ENCODE measurements around the gene CREB5. TPM values are rescaled to one million over a fixed set of nuclear protein-coding genes. Genes with fewer than 3 reads are reported as not detected.
A peak's percentile ranks its signal among the peaks of the same experiment; 100 is the strongest.

The CREB5 gene
- total RNA-seq, 1 experiment from 2014 or later: 3.8 TPM

DNA sequence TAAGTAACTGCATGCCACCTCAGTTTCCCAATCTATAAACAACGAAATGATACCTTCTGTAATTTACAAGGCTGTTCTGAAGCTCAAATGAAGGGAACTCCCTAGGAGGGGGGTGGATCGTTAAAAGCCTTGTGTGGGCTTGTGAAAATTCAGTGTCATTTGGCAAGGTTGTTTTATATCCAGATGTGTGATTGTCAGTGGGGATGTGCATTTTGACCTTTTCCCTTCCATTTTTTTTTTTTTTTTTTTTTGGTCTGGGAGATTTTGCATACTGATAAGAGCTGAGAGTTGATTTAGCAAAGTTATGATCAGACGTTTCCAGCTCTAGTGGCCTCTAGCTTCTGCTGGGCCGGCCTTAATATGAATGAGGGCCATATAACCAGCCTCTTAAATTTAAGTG lies 22.8 kb downstream of the CREB5 start:
- DNase-seq (ENCODE audit: low read depth): no peak

DNA sequence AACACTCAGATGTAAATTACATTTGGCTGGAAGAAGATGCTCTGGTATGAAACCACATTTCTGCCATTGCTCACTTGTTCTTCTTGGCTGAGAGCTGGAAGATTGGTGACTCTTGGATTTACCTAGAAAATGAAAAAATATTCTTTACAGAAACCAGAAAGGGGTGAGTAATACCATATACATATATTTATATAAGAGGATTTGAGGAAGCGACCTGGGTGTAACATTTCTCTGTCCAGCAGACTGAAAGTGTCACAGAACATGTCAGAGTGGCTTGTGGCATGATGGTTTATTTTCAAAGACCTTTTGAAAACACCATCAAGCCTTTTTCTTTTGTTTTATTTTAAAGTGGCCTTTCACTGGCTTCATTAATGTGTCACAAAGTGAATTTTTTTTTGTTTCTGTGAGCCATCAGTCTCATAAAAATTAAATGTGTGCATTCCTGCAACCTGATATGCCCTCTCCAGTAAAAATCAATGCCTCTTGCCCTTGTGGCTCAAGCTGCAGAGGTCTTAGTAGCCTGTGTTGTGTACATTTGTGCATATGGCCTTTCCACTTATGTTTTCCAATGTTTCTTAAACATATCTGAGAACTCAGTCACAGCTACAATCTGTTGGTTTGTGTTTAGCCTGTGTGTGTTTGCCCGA lies 23.5 kb downstream of the CREB5 start:
- no peak for DNase-seq (ENCODE audit: low read depth)

DNA sequence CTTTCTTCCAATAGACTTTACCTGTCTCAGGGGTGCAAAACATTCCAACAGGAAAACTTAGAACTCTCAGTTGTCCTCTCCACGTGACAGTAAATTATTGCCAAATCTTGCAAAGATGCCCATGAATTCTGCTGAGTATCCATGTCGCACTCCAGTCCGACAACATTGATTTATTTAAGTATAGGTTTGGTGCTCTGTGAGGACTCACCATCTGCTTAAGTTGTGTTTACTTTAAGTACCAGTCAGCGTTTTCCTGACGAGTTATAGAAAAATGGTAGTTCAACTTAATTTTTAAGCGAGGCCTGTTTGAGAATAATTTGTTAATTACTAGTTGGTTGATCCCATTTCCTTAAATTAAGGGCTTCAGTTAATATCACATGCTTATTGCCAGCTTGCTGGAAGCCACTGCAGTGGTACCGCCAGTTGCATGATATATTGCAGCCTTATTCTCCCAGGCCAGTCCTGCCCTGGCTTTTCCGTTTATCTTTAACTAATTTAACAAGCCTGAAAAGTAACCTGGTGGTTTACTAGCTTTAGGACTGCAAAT lies 27.8 kb downstream of the CREB5 start:
- no peak for DNase-seq (ENCODE audit: low read depth)

DNA sequence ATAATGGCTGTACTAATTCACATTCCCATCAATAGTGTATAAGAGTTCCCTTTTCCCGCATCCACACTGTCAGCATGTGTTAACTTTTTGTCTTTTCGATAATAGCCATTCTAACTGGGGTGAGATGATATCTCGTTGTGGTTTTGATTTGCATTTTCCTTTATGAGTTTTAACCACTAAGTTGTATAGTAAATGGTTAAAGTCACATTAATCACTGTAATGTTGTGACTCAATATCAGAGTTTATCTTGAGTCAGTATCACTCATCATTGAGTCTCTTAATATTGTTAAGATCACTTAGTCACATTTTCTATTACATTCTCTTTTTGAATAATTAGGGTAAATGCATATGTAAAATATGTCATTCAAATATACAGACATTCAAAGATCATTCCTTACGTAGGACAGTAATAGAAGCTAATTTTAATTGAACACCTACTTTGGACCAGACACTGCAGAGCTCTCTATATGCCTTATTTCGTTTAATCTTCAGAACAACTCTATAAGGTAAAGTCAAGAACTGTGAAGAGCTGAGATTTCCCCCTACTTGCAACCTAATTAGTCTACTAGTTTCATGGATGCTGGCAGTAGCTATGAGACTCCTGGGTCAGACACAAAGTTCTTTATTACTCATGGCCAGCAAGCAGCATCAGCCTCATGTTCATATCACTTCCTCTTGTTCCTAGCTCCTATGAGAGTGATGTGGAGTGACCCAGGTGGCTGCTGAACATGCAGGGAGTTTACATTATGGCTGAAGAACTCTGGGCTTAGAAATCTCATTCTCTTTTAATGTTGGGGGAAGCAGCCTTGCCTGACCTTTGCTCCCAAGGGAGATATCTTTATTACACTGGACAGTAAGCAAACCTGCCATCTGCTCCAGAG lies 30.5 kb downstream of the CREB5 start:
- no peak for DNase-seq (ENCODE audit: low read depth)

DNA sequence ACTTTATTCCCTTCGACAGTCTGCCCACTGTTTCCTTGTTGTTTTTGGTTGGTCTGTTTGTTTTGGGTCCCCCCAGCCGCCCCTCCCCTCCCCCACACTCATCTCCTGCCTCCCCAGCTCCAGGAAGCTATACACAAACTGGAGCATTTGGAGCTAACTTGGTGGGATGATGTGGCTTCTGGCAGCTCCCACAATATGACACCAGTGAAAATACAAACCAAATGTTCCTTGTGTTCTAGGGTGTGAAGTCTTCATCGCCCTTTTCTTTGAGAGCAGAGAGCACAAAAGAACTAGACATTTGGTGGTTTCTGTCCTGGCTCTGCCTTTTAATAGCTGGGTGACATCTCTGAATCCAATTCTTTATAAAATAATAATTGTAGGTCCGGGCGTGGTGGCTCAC lies 33.8 kb downstream of the CREB5 start:
- DNase-seq (ENCODE audit: low read depth): no peak

DNA sequence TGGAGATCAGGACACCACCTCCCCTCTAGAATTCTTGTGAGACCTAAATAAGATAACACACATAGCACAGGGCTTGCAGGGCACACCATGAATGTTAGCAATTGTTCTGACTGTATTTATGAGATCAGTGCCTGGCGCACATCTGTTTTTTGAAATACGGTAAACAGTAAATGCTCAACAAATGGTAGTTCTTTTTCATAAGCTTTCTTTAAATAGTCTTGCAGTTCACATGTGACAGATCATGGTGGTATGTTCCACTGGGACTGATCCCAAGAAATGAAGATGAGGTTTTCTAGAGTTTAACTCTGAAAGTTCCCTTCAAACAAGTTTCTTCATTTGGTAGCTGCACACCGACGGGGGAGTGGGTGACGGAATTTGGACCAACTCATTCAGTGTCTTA lies 34.8 kb downstream of the CREB5 start:
- DNase-seq (ENCODE audit: low read depth): no peak

DNA sequence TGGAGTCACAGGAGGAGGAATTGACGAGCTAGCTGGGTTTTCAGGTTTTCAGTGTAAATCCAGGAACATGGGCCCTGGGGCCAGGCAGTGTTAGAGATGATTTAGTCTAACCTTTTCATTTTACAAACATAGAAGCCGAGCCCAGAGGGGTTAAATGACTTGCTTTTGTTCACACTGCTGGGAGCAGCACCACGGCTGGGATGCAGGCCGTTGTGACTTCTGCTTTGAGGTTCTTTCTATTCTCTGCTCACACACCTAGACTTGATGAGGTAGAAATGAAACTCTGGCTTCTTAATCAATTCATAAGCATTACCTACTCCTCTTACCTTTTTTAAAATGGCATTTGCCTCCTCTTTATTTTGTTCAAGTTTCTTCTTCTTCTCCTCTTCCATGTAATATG lies 36.4 kb downstream of the CREB5 start:
- DNase-seq (ENCODE audit: low read depth): no peak

DNA sequence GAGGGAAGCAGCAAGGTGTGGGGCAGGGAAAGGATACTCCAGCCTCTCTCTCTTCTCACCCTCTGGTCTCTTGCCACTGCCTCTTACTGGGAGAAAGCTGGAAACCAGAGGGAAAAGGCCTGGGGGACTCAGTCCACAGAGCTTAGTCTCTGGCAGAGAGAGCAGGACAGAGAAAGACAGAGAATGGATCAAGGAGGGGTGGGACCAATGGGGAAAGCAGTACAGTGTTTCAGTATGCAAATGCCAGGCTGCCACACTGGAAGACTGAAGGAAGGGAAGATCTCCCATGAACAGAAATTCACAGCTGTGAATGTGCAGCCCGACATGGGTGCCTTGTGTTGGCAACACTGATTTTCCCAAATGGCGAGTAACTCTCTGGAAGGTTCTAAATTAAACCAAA lies 40.4 kb downstream of the CREB5 start:
- no peak for DNase-seq (ENCODE audit: low read depth)

DNA sequence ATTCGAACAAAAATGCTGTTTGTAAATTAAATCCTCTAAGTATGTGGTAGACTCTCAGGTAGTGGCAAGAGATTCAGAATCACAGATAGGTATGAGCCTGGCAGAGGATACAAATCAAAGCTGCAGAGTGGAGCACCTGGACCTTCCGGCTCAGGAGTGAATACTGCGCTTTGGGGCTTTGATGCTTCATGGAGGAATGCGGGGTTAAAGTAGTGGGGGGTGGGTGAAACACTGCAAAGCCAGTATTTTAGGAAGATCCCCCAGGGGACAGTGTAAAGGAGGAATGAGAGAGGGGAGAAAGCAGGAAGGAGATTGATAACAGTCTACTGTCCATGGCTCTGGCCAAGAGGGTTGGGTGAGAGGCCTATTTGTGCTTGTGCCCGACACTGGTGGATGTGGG lies 43.2 kb downstream of the CREB5 start:
- DNase-seq (ENCODE audit: low read depth): no peak

DNA sequence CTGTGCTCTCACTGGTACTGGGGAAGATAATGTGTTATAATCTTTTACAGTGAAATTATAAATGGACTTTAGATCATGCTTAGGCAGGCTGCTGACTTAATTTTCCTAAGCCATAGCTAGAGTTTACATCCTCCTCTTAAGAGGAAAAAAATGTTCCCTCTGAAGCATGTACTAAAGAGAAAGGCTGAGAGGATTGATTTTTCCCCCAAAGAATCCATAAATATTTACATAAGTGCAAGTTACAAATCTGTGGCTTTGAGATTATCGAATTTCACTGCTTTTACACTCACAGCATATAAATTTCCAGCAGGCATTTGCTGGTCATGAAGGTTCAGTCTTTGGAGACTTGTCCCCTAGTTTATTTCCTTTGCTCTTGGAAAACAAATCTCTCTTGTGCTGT lies 43.7 kb downstream of the CREB5 start:
- DNase-seq (ENCODE audit: low read depth): no peak

DNA sequence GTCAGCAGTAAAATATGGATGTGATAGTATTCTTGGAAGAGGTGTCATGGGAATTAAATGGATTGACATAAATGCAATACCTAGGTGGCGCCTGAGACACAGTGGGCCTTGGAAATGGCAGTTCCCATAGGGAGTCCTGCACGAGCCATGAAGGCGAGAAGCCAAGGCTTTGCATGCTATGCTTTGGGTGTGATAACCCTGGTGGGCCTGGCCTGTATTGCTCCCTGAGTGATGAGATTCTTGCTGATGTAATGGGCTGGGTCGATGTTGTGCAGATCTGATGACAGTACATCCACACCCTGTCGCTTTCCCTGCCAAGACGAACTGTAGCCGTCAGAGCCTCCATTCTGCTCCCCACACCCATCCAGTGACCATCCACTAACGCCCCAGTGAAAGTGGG lies 46.4 kb downstream of the CREB5 start:
- no peak for DNase-seq (ENCODE audit: low read depth)

DNA sequence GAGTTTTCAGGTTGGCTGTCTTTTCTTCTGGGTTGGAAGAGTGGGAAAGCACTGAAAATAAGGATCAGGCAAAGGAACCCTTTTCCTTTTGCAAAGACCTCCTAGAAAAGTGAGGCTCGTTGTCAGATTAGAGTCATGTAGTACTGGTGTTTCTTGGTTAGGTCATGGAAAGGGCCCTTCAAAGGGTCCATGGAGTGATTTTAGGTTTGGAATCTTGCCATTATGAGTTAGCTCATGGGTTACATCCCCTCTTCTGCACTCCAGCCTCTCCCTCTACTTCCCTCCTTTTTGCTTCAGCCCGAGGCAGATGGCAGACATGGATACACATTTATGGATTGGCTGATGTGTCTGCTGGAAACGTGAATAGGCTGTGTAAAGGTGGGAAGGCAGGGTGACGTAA lies 47.0 kb downstream of the CREB5 start:
- DNase-seq (ENCODE audit: low read depth): no peak

DNA sequence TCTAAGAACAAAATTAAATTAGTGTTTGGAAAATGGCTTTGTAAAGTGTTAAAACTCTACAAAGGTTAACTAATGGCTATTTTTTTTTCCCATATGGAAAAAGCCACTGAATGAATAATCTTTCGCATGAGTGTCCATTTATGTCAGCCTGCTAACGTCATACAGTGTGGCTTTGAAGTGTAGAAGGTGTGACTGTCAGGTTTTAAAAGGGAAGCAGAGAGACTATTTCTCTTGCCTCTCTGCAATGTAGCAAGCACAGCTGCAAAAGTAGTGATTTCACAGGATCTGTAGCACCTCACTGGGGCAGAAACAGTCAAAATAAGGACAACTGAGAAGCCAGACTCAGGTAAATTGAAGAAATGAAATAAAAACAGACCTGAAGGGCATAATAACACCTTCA lies 53.4 kb downstream of the CREB5 start:
- DNase-seq (ENCODE audit: low read depth): no peak

DNA sequence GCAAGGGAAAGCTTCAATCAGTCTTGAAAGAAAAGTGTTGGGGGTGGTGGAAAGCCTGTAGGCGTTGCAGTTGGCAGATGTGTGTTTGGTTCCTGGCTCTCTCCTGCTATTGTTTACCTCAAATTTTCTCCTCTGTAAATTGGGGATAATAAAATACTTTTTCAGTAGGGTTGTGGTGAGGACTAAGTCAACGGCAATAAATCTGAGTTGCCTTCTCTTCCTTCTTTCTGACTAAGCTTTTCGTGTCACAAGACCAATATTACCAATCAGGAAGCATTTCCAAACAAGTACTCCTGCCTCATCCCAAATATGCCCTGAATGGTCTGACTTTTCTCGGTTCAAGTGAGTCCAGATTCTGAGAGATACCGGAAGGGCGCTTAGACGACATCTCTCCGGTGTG lies 54.0 kb downstream of the CREB5 start:
- DNase-seq (ENCODE audit: low read depth): no peak

DNA sequence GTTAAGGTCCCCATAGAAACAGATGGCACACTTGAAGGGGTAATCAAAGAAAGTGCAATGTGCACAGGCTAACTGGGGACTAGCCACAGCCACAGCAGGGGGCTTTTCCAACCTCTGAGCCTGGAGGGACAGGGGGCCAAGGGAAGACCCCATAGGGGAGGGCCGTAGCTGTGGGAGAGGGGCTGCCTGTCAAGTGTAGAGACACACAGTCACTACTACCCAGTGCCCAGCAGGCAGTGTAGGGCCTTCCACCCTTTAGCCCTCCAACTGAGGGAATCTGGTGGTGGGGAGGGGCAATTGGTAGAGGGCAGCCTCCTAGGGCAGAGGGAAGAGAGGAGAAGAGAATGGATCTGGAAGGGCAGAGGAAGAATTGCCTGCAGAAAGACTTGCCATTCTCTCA lies 54.6 kb downstream of the CREB5 start:
- DNase-seq (ENCODE audit: low read depth): no peak

DNA sequence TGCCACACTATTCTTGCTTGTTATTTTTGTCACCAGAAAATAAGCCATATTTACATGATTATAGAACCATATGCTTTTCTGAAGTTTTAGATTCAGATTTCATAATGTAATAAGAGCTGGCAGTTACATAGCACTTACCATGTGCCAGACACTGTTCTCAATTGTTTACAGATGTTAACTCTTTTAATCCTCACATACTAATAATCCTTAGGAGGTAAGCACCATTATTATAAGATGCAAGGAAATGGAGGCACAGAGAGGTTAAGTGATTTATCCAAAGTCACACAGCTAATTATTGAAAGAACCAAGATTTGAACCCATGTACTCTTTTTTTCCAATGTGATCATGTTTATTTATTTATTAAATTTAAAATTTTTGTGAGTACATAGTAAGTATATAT lies 57.2 kb downstream of the CREB5 start:
- no peak for DNase-seq (ENCODE audit: low read depth)

DNA sequence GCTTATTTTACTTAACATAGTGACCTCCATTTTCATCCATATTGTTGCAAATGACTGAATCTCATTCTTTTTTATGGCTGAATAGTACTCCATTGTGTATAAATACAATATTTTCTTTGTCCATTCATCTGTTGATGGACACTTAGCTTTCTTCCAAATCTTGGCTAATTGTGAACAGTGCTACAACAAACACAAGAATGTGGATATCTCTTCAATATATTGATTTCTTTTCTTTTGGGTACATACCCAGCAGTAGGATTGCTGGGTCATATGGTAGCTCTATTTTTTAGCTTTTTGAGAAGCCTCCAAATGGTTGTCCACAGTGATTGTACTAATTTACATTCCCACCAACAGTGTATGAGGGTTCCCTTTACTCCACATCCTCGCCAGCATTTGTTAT lies 58.0 kb downstream of the CREB5 start:
- DNase-seq (ENCODE audit: low read depth): no peak

DNA sequence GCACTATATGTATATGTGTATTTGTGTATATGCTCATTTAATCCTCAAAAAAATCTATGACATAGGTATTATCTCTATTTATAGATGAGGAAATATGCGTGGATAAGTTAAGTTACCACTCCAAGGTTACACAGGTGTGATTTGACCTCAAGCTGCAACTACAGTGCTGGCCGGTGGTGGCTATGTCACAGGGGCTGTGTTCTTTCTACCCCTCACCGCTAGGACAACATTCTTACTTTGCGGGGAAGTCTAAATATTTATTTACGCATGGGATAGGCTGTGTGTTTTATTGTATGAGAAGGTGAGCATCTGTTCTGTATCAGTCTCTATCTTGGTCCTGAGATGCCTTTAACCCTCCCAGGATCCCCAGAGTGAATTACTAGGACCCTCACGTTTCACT lies 60.0 kb downstream of the CREB5 start:
- DNase-seq (ENCODE audit: low read depth): no peak

DNA sequence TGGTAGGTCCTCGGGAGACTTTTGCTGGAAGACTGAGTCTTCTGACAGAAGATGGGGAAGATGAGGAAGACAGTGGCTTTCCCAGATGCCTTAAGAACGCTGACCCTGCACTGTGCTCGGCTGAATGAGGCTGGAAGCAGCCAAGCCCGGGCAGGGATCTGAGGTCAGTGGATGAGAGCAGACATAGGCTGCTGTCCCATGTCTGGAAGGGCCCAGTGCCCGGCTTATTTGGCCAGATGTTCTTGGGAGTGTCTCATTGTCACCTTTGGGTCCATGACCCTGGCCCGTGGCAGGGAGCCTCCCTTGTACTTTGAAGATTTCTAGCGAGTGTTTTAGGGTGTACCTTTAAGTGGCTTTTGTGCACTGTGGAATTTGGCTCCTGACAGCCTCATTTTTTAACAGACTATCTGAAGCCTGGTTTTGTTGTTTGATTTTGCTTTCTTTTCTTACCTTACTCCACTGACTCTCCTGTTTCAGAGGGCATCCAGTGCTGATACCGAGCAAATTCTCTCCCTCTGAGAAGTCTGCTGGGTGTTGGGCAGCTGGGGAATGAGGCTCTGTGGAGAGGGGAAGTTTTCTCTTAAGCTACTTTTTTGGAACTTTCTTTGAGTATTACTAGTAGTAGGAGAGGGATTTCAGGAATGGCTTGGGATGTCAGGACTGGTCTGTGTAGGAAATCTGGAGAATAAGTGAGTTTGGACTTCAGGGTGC lies 61.4 kb downstream of the CREB5 start:
- DNase-seq (ENCODE audit: low read depth): no peak

DNA sequence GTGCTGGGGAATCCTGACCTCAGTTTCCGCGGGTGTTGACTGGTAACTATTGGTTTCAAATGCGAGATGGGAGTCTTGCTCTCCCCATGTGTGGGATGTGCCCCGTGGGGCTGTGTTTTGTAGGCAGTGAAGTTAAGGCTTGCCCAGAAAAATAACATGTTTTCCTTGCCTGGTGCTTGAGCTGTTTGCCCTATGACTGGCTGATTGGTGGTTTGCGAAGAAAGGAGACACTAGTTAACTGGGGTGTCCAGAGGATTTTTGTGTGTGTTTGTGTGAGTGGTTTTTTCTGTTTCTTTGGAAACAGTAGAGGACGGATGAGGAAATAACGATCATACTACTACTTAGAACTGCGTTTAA lies 61.9 kb downstream of the CREB5 start:
- DNase-seq (ENCODE audit: low read depth): no peak

DNA sequence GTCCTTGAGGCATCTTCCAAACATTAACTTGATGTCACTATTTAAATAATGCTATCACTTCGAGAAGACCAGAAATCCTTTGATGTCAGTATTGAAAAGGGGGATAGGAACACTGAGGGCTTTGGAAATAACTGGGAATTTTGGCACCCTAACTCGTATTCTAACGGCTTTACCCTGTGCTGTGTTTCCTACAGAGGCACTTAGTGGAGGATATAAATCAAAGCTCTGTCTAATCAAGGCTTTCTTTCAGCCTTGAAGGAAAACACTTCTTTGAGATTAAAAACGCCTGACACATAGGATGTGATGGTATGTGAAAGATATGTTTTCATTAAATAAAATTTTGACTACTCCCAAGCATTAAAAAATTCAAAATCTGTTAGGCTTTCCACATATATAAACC lies 62.3 kb downstream of the CREB5 start:
- no peak for DNase-seq (ENCODE audit: low read depth)

DNA sequence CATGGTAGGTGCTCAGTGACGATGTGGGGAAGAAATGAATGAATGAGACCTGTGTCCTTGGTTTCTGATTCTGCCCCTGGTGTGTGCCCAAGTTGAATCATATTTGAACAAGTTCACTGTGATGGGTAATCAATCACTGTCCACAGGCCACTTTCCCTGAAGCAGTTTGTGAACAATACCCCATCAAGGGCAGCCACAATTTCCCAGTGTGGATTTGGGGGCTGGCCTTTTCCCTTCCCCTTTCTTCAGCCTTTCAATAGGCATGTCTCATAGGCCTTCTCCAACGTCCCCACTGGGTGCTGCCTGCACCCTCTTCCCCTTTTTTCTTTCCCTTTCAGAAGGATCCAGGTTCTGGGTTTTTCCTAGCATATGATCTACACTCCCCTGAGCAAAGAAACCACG lies 64.7 kb downstream of the CREB5 start:
- peak; percentile 32 for DNase-seq (ENCODE audit: low read depth)

DNA sequence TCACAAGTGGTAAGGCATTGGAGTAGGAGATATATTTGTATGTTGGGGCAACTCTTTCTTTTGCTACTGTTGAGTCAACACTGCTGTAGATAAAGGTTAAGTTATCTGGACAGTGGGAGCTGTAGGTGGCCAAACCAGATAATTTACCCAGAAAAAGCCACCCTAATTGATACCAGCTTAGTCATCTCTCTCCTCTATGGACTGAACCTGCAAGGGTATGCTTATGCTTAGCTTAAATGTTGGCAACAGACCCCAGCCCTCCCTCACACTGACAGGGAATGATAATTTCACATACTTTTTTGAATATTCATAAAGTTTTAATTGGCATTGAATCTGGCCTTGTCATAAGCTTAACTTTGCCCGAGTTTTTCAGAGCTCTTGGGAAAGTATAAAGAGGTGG lies 66.3 kb downstream of the CREB5 start:
- no peak for DNase-seq (ENCODE audit: low read depth)
